SK-N-SH (cell line): ENCODE data around the gene CAPN10. TPM values are rescaled to one million over a fixed set of nuclear protein-coding genes. Genes with fewer than 3 reads are reported as not detected.

Experiments
- CTCF ChIA-PET: fragments of 300-600, 350-600 bp; formaldehyde crosslinking; extraction: SDS; loops from one replicate; lab custom pipeline; 2021; lab: Yijun Ruan, JAX
- POLR2A ChIA-PET: fragments of 350-600 bp; sonication (Branson Sonifier 250); formaldehyde crosslinking; extraction: SDS; loops from one replicate; lab custom pipeline; 2020; ENCODE audit warnings: antibody characterized with exemption, inconsistent platforms; lab: Yijun Ruan, JAX
- DNase-seq: peaks from one replicate; pipeline ENCODE4 v3.0.0; 2012
- H2AFZ ChIP-seq: fragments of 200-600 bp; sonication (generic); 2 replicates; pipeline ENCODE4 v1.8.1; 2016; ENCODE audit warnings: antibody characterized with exemption, mild to moderate bottlenecking, low read depth
- H3F3A ChIP-seq: fragments of 200-600 bp; sonication (generic); replicated peaks from 2 replicates; pipeline ENCODE3; 2016; ENCODE audit warnings: antibody characterized with exemption, mild to moderate bottlenecking; ENCODE audit not compliant: insufficient read depth
- H3K27ac ChIP-seq, 2 experiments: fragments of 200-500 bp in 1 of 2; fragments of 200-600 bp in 1 of 2; sonication (Bioruptor generic) in 1 of 2; sonication (generic), shearing (Covaris generic) in 1 of 2; 2 replicates each; pipeline versions ENCODE4 v1.5.1 to v1.6.1; 2014 to 2016; ENCODE audit warnings: low read depth in 2 of 2, inconsistent platforms in 1 of 2, low read length in 1 of 2, mild to moderate bottlenecking in 1 of 2, mixed read lengths in 1 of 2
- H3K27me3 ChIP-seq: fragments of 200-600 bp; sonication (generic), shearing (Covaris generic); 2 replicates; pipeline ENCODE4 v1.6.1; 2016; ENCODE audit warnings: mixed run types; ENCODE audit not compliant: insufficient read depth
- H3K36me3 ChIP-seq, 2 experiments: fragments of 200-500 bp in 1 of 2; fragments of 200-600 bp in 1 of 2; sonication (Bioruptor generic) in 1 of 2; sonication (generic) in 1 of 2; replicated peaks in 1 of 2; 2 replicates each; pipeline versions ENCODE3 to v1.5.1; 2014 to 2016; ENCODE audit warnings: low read length in 1 of 2, mild to moderate bottlenecking in 1 of 2; ENCODE audit not compliant: insufficient read depth in 2 of 2, control insufficient read depth in 1 of 2
- H3K4me1 ChIP-seq, 2 experiments: fragments of 200-500 bp in 1 of 2; fragments of 200-600 bp in 1 of 2; sonication (Bioruptor generic) in 1 of 2; sonication (generic), shearing (Covaris generic) in 1 of 2; 2 replicates each; pipeline versions ENCODE4 v1.5.1 to v1.6.1; 2014 to 2016; ENCODE audit warnings: low read depth in 1 of 2, low read length in 1 of 2, mixed run types in 1 of 2; ENCODE audit not compliant: insufficient read depth in 2 of 2, control insufficient read depth in 1 of 2
- H3K4me2 ChIP-seq: fragments of 200-600 bp; sonication (generic), shearing (Covaris generic); 2 replicates; pipeline ENCODE4 v1.6.1; 2017; ENCODE audit warnings: mixed run types
- H3K4me3 ChIP-seq, 2 experiments: fragments of 200-500 bp in 1 of 2; fragments of 200-600 bp in 1 of 2; sonication (Bioruptor generic) in 1 of 2; sonication (generic), shearing (Covaris generic) in 1 of 2; 2 replicates each; pipeline versions ENCODE4 v1.5.1 to v1.8.1; 2014 to 2016; ENCODE audit warnings: low read depth in 2 of 2, inconsistent platforms in 1 of 2, low read length in 1 of 2, mild to moderate bottlenecking in 1 of 2, mixed read lengths in 1 of 2, moderate library complexity in 1 of 2
- H3K79me2 ChIP-seq: fragments of 200-600 bp; sonication (generic); 2 replicates; pipeline ENCODE4 v1.8.1; 2017; ENCODE audit warnings: mild to moderate bottlenecking; ENCODE audit not compliant: insufficient read depth
- H3K9ac ChIP-seq: fragments of 200-600 bp; sonication (generic); 2 replicates; pipeline ENCODE4 v1.6.1; 2017; ENCODE audit warnings: mixed run types
- H3K9me2 ChIP-seq: fragments of 200-600 bp; sonication (generic); 2 replicates; pipeline ENCODE4 v1.6.1; 2017; ENCODE audit warnings: mixed run types
- H3K9me3 ChIP-seq: fragments of 200-600 bp; sonication (generic); 2 replicates; pipeline ENCODE4 v1.6.1; 2017; ENCODE audit warnings: mixed run types, mild to moderate bottlenecking, moderate library complexity
- H4K20me1 ChIP-seq: fragments of 200-600 bp; sonication (generic); 2 replicates; pipeline ENCODE4 v1.6.1; 2017; ENCODE audit warnings: mild to moderate bottlenecking, mixed run types; ENCODE audit not compliant: insufficient read depth
- CHD2 ChIP-seq: fragments of 150-350 bp; IDR thresholded peaks from 2 replicates; pipeline ENCODE4 v1.6.1; 2018; ENCODE audit warnings: low read length; ENCODE audit not compliant: partially characterized antibody
- ELF1 ChIP-seq: IDR thresholded peaks from 2 replicates; pipeline ENCODE4 v1.4.0; 2012
- GABPA ChIP-seq: IDR thresholded peaks from 2 replicates; pipeline ENCODE4 v1.4.0; 2012; ENCODE audit warnings: low read depth, mild to moderate bottlenecking
- NFIC ChIP-seq: IDR thresholded peaks from 2 replicates; pipeline ENCODE4 v1.4.0; 2012; ENCODE audit warnings: borderline replicate concordance
- NRF1 ChIP-seq: IDR thresholded peaks from 2 replicates; pipeline ENCODE4 v1.6.1; 2012; ENCODE audit warnings: low read depth, mild to moderate bottlenecking, low read length
- POLR2AphosphoS5 ChIP-seq: IDR thresholded peaks from 2 replicates; pipeline ENCODE4 v1.6.1; 2012; ENCODE audit warnings: low read depth, low read length
- RAD21 ChIP-seq: IDR thresholded peaks from 2 replicates; pipeline ENCODE4 v1.6.1; 2012; ENCODE audit warnings: mild to moderate bottlenecking, low read length
- RFX5 ChIP-seq: IDR thresholded peaks from 2 replicates; pipeline ENCODE4 v1.6.1; 2012; ENCODE audit warnings: mild to moderate bottlenecking, improper control_type of control experiment, low read length
- RXRA ChIP-seq: IDR thresholded peaks from 2 replicates; pipeline ENCODE4 v1.4.0; 2012; ENCODE audit warnings: low read depth, mild to moderate bottlenecking, borderline replicate concordance
- SIN3A ChIP-seq: IDR thresholded peaks from 2 replicates; pipeline ENCODE4 v1.6.1; 2012; ENCODE audit warnings: low read depth, mild to moderate bottlenecking, low read length, moderate library complexity, borderline replicate concordance
- SMC3 ChIP-seq: IDR thresholded peaks from 2 replicates; pipeline ENCODE4 v1.6.1; 2012; ENCODE audit warnings: low read depth, low read length, improper control_type of control experiment
- TAF1 ChIP-seq: IDR thresholded peaks from 2 replicates; pipeline ENCODE4 v1.6.1; 2012; ENCODE audit warnings: low read depth, mild to moderate bottlenecking, low read length, moderate library complexity, borderline replicate concordance
- TEAD4 ChIP-seq: IDR thresholded peaks from 2 replicates; pipeline ENCODE4 v1.4.0; 2012; ENCODE audit warnings: mild to moderate bottlenecking, borderline replicate concordance; ENCODE audit not compliant: insufficient read depth
- WGBS: methylation state at CpG from one replicate; pipeline ENCODE4 v1.1.6; 2017; ENCODE audit warnings: low lambda C conversion rate; 5-methylcytosine and 5-hydroxymethylcytosine counted together
- polyA plus RNA-seq, 3 experiments: library from polyadenylated mRNA; depleted of rRNA; stranded (reverse); fragments of >200 nt; gene quantifications; 2 replicates each; pipeline ENCODE4 v1.2.3, GENCODE V29; 2012
- TF ChIP-seq, protein P1 (sequence below): IDR thresholded peaks from 2 replicates; pipeline ENCODE4 v1.4.0; 2012; ENCODE audit warnings: low read depth, borderline replicate concordance
- TF ChIP-seq, protein P2 (sequence below): IDR thresholded peaks from 2 replicates; pipeline ENCODE4 v1.4.0; 2012; ENCODE audit warnings: low read depth
- TF ChIP-seq, protein P3 (sequence below): fragments of 200-600 bp; sonication (generic); IDR thresholded peaks from 2 replicates; pipeline ENCODE4 v1.6.1; 2017; ENCODE audit warnings: antibody characterized with exemption, mild to moderate bottlenecking, moderate library complexity
- TF ChIP-seq, protein P4 (sequence below): IDR thresholded peaks from 2 replicates; pipeline ENCODE4 v1.4.0; 2012; ENCODE audit warnings: low read depth, borderline replicate concordance

The CAPN10 gene
- polyA plus RNA-seq, 1 of the 3 experiments (the other 2 are of a cell fraction), result 24.0 TPM

DNA sequence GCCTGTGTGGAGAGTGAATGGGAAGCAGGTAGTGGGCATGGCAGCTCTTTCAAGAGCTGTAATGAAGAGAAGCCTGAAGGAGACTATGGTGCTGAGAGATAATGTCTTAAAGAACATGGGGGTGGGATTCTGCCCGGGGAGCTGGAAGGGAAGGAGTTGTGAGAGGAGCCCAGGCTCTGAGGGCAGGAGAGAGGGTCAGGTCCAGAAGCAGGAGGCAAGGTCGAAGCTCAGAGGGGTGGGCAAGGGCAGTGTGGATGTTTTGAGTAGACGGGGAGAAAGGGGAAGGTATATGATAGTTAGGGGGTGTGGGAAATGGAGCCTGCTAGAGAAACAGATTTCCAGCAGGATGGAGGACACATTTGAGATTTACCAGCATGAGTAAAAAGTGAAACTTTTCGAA, 2.1 kb downstream of the CAPN10 start:
- peaks cover 85% of the 10 kb centered on the region for H3K79me2 ChIP-seq
- H3K36me3 ChIP-seq, result peaks cover 0 to 35% of the 10 kb centered on the region in 2 experiments
- no peak overlapping the region for H3K27ac ChIP-seq
- 66% methylated on average over 4 of the region's 4 CpGs for WGBS
- H3K4me3 ChIP-seq, result no peak overlapping the region
- no peak for DNase-seq
- H3K4me2 ChIP-seq, result peak overlapping the region; percentile 95
- no peaks in the 10 kb centered on the region for H3K27me3 ChIP-seq
- H4K20me1 ChIP-seq, result peaks cover 27% of the 10 kb centered on the region
- peaks cover 17 to 28% of the 10 kb centered on the region in 2 experiments; a peak in 3 of 4 replicates for H3K4me1 ChIP-seq
- TF ChIP-seq ELF1, result no peak
- TF ChIP-seq SMC3, result no peak
- TF ChIP-seq RXRA, result no peak
- no peak for TF ChIP-seq SIN3A
- TF ChIP-seq, protein P1, sequence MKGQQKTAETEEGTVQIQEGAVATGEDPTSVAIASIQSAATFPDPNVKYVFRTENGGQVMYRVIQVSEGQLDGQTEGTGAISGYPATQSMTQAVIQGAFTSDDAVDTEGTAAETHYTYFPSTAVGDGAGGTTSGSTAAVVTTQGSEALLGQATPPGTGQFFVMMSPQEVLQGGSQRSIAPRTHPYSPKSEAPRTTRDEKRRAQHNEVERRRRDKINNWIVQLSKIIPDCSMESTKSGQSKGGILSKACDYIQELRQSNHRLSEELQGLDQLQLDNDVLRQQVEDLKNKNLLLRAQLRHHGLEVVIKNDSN, result no peak
- TF ChIP-seq, protein P2, sequence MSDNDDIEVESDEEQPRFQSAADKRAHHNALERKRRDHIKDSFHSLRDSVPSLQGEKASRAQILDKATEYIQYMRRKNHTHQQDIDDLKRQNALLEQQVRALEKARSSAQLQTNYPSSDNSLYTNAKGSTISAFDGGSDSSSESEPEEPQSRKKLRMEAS, result no peak
- no peak for TF ChIP-seq RAD21
- TF ChIP-seq POLR2AphosphoS5, result no peak
- TF ChIP-seq GABPA, result no peak
- no peak for TF ChIP-seq NRF1
- no peak for TF ChIP-seq NFIC
- no peak for TF ChIP-seq RFX5
- no peak for TF ChIP-seq TEAD4
- TF ChIP-seq, protein P3, sequence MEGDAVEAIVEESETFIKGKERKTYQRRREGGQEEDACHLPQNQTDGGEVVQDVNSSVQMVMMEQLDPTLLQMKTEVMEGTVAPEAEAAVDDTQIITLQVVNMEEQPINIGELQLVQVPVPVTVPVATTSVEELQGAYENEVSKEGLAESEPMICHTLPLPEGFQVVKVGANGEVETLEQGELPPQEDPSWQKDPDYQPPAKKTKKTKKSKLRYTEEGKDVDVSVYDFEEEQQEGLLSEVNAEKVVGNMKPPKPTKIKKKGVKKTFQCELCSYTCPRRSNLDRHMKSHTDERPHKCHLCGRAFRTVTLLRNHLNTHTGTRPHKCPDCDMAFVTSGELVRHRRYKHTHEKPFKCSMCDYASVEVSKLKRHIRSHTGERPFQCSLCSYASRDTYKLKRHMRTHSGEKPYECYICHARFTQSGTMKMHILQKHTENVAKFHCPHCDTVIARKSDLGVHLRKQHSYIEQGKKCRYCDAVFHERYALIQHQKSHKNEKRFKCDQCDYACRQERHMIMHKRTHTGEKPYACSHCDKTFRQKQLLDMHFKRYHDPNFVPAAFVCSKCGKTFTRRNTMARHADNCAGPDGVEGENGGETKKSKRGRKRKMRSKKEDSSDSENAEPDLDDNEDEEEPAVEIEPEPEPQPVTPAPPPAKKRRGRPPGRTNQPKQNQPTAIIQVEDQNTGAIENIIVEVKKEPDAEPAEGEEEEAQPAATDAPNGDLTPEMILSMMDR, result no peak
- TF ChIP-seq, protein P4, sequence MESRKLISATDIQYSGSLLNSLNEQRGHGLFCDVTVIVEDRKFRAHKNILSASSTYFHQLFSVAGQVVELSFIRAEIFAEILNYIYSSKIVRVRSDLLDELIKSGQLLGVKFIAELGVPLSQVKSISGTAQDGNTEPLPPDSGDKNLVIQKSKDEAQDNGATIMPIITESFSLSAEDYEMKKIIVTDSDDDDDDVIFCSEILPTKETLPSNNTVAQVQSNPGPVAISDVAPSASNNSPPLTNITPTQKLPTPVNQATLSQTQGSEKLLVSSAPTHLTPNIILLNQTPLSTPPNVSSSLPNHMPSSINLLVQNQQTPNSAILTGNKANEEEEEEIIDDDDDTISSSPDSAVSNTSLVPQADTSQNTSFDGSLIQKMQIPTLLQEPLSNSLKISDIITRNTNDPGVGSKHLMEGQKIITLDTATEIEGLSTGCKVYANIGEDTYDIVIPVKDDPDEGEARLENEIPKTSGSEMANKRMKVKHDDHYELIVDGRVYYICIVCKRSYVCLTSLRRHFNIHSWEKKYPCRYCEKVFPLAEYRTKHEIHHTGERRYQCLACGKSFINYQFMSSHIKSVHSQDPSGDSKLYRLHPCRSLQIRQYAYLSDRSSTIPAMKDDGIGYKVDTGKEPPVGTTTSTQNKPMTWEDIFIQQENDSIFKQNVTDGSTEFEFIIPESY, result no peak
- TF ChIP-seq TAF1, result no peak
- TF ChIP-seq CHD2, result no peak
- POLR2A ChIA-PET, result no interaction called here
- H2AFZ ChIP-seq, result no peak overlapping the region
- no peaks in the 10 kb centered on the region for H3K9me3 ChIP-seq
- no peaks in the 10 kb centered on the region for H3F3A ChIP-seq
- no peak overlapping the region for H3K9ac ChIP-seq
- CTCF ChIA-PET, result interaction anchor here (0.7 to 5.7 kb wide), 6 partner anchors 15 to 181 kb away, joined by 3 to 31 read pairs (median 5); partner anchors contain the start of gene ANKMY1
- H3K9me2 ChIP-seq, result no peaks in the 10 kb centered on the region
